WTC11 (cell line): ENCODE data around the gene CIRBP. TPM values are rescaled to one million over a fixed set of nuclear protein-coding genes. Genes with fewer than 3 reads are reported as not detected.

ENCODE experiments used
- ATAC-seq: fragments of 200-7000 bp; cut with Tn5 transposase; 2 replicates; pipeline ENCODE4 v1.10.0; 2021; ENCODE audit warnings: mild to moderate bottlenecking, moderate library complexity
- CTCF ChIA-PET: fragments of 300-600 bp; sonication (Branson Sonifier 250); formaldehyde crosslinking; loops from one replicate; lab custom pipeline; 2021; ENCODE audit warnings: antibody characterized with exemption; lab: Charles Lee
- POLR2A ChIA-PET: fragments of 350-600 bp; sonication (Branson Sonifier 250); formaldehyde crosslinking; loops from one replicate; lab custom pipeline; 2021; ENCODE audit warnings: antibody characterized with exemption; lab: Charles Lee
- DNase-seq: peaks from one replicate; pipeline ENCODE4 v3.0.0; 2021; ENCODE audit warnings: low spot score
- H3K27ac Mint-ChIP-seq: 2 replicates; pipeline ENCODE4 v1.8.0; 2021; ENCODE audit warnings: mixed read lengths
- H3K27me3 Mint-ChIP-seq: 2 replicates; pipeline ENCODE4 v1.8.0; 2021; ENCODE audit warnings: low read depth, mild to moderate bottlenecking, moderate library complexity, mixed read lengths
- H3K36me3 Mint-ChIP-seq: 2 replicates; pipeline ENCODE4 v1.8.0; 2021; ENCODE audit warnings: mixed read lengths
- H3K4me1 Mint-ChIP-seq: 2 replicates; pipeline ENCODE4 v1.8.0; 2022; ENCODE audit warnings: mixed read lengths
- H3K4me3 Mint-ChIP-seq: 2 replicates; pipeline ENCODE4 v1.8.0; 2021; ENCODE audit warnings: mild to moderate bottlenecking, moderate library complexity, mixed read lengths
- H3K9me3 Mint-ChIP-seq: 2 replicates; pipeline ENCODE4 v1.8.0; 2021; ENCODE audit warnings: mixed read lengths
- CREB1 ChIP-seq: sonication (generic); formaldehyde crosslinking; IDR thresholded peaks from 2 replicates; pipeline ENCODE4 v1.8.0; 2023; ENCODE audit warnings: mild to moderate bottlenecking, missing genetic modification reagents
- NFYB ChIP-seq: sonication (generic); formaldehyde crosslinking; conservative IDR thresholded peaks from 2 replicates; pipeline ENCODE4 v1.8.0; 2022; ENCODE audit warnings: low read depth, missing genetic modification reagents
- NR2C2 ChIP-seq: sonication (generic); formaldehyde crosslinking; IDR thresholded peaks from 2 replicates; pipeline ENCODE4 v1.8.0; 2022; ENCODE audit warnings: mild to moderate bottlenecking, missing genetic modification reagents
- RORB ChIP-seq: fragments of 250-450 bp; sonication (Bioruptor Pico); IDR thresholded peaks from 2 replicates; pipeline ENCODE4 v1.9.0; 2021; ENCODE audit warnings: mild to moderate bottlenecking
- SMAD3 ChIP-seq: sonication (generic); formaldehyde crosslinking; IDR thresholded peaks from 2 replicates; pipeline ENCODE4 v1.8.0; 2022; ENCODE audit warnings: missing genetic modification reagents, mild to moderate bottlenecking, borderline replicate concordance
- TEAD1 ChIP-seq: sonication (generic); formaldehyde crosslinking; IDR thresholded peaks from 2 replicates; pipeline ENCODE4 v1.8.0; 2022; ENCODE audit warnings: mild to moderate bottlenecking, missing genetic modification reagents
- ZNF423 ChIP-seq: fragments of 250-450 bp; sonication (Bioruptor Pico); IDR thresholded peaks from 2 replicates; pipeline ENCODE4 v2.1.2; 2022; ENCODE audit warnings: mild to moderate bottlenecking, moderate library complexity
- total RNA-seq: library from RNA; stranded (reverse); gene quantifications from 3 replicates; pipeline ENCODE4 v1.2.3, GENCODE V29; 2021
- TF ChIP-seq, protein P1 (sequence below): fragments of 250-450 bp; sonication (Bioruptor Pico); IDR thresholded peaks from 2 replicates; pipeline ENCODE4 v1.9.0; 2021; ENCODE audit warnings: mild to moderate bottlenecking, borderline replicate concordance
- TF ChIP-seq, protein P2 (sequence below): sonication (generic); formaldehyde crosslinking; IDR thresholded peaks from 2 replicates; pipeline ENCODE4 v1.8.0; 2023; ENCODE audit warnings: mild to moderate bottlenecking, missing genetic modification reagents
- TF ChIP-seq, protein P3 (sequence below): fragments of 200-600 bp; IDR thresholded peaks from 2 replicates; pipeline ENCODE4 v1.8.0; 2022; ENCODE audit warnings: antibody characterized with exemption
- TF ChIP-seq, protein P4 (sequence below): sonication (generic); formaldehyde crosslinking; IDR thresholded peaks from 2 replicates; pipeline ENCODE4 v1.8.1; 2022; ENCODE audit warnings: low read depth, missing genetic modification reagents, borderline replicate concordance

Gene CIRBP
- total RNA-seq, 1 experiment from 2014 or later: 298 TPM

- TF ChIP-seq, protein P1, sequence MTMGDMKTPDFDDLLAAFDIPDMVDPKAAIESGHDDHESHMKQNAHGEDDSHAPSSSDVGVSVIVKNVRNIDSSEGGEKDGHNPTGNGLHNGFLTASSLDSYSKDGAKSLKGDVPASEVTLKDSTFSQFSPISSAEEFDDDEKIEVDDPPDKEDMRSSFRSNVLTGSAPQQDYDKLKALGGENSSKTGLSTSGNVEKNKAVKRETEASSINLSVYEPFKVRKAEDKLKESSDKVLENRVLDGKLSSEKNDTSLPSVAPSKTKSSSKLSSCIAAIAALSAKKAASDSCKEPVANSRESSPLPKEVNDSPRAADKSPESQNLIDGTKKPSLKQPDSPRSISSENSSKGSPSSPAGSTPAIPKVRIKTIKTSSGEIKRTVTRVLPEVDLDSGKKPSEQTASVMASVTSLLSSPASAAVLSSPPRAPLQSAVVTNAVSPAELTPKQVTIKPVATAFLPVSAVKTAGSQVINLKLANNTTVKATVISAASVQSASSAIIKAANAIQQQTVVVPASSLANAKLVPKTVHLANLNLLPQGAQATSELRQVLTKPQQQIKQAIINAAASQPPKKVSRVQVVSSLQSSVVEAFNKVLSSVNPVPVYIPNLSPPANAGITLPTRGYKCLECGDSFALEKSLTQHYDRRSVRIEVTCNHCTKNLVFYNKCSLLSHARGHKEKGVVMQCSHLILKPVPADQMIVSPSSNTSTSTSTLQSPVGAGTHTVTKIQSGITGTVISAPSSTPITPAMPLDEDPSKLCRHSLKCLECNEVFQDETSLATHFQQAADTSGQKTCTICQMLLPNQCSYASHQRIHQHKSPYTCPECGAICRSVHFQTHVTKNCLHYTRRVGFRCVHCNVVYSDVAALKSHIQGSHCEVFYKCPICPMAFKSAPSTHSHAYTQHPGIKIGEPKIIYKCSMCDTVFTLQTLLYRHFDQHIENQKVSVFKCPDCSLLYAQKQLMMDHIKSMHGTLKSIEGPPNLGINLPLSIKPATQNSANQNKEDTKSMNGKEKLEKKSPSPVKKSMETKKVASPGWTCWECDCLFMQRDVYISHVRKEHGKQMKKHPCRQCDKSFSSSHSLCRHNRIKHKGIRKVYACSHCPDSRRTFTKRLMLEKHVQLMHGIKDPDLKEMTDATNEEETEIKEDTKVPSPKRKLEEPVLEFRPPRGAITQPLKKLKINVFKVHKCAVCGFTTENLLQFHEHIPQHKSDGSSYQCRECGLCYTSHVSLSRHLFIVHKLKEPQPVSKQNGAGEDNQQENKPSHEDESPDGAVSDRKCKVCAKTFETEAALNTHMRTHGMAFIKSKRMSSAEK (CRISPR knock-in tag): no peak
- TF ChIP-seq, protein P2, sequence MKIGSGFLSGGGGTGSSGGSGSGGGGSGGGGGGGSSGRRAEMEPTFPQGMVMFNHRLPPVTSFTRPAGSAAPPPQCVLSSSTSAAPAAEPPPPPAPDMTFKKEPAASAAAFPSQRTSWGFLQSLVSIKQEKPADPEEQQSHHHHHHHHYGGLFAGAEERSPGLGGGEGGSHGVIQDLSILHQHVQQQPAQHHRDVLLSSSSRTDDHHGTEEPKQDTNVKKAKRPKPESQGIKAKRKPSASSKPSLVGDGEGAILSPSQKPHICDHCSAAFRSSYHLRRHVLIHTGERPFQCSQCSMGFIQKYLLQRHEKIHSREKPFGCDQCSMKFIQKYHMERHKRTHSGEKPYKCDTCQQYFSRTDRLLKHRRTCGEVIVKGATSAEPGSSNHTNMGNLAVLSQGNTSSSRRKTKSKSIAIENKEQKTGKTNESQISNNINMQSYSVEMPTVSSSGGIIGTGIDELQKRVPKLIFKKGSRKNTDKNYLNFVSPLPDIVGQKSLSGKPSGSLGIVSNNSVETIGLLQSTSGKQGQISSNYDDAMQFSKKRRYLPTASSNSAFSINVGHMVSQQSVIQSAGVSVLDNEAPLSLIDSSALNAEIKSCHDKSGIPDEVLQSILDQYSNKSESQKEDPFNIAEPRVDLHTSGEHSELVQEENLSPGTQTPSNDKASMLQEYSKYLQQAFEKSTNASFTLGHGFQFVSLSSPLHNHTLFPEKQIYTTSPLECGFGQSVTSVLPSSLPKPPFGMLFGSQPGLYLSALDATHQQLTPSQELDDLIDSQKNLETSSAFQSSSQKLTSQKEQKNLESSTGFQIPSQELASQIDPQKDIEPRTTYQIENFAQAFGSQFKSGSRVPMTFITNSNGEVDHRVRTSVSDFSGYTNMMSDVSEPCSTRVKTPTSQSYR (CRISPR knock-in tag): no peak
- TF ChIP-seq NFYB (CRISPR knock-in tag) (no peak), NR2C2 (CRISPR knock-in tag) (no peak), ZNF423 (no peak), TEAD1 (CRISPR knock-in tag) (no peak), CREB1 (CRISPR knock-in tag) (no peak), RORB (CRISPR knock-in tag) (no peak)
- TF ChIP-seq, protein P3, sequence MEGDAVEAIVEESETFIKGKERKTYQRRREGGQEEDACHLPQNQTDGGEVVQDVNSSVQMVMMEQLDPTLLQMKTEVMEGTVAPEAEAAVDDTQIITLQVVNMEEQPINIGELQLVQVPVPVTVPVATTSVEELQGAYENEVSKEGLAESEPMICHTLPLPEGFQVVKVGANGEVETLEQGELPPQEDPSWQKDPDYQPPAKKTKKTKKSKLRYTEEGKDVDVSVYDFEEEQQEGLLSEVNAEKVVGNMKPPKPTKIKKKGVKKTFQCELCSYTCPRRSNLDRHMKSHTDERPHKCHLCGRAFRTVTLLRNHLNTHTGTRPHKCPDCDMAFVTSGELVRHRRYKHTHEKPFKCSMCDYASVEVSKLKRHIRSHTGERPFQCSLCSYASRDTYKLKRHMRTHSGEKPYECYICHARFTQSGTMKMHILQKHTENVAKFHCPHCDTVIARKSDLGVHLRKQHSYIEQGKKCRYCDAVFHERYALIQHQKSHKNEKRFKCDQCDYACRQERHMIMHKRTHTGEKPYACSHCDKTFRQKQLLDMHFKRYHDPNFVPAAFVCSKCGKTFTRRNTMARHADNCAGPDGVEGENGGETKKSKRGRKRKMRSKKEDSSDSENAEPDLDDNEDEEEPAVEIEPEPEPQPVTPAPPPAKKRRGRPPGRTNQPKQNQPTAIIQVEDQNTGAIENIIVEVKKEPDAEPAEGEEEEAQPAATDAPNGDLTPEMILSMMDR: no peak
These were observed 30.7 kb downstream of the CIRBP start (continued) for GRCh38 chr19:1299801-1300200.

DNA sequence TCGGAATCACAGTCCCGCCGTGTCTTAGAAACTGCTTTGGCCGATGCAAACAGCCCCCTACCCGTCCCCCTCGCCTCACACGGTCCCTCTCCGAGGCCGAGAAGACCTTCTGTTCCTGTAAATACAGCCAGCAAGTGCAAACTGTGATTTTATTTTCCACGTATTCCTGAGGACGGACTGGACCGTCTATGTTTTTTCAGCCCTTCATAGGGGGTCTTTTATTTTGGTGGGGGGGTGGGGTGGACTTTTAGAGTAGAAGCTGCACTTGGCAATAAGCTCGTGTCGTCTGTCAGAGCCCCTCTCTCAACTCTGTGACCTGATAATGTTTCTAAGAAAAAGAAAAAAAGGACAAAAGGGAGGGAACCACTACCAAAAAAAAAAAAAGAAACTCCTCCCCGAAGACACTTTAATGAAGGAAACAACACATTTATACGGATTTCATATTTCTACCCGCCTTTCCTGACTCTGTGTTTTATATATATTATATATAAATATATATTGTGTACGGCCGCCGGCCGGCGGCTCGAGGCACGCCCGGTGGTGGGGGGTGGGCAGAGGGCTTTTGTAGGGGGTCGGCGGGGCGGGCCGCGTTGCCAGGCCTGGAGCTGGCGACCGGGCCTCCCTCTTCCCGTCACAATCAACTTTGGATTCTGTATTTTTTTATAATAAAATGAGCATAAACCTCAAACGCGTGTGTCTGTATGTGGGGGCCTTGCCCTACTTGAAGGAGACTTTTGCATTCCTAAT is 31.8 kb downstream of the CIRBP start:
- no peak for ATAC-seq
- Mint-ChIP-seq H3K27ac (no peak overlapping the region), H3K36me3 (no peaks in the 10 kb centered on the region), H3K27me3 (no peaks in the 10 kb centered on the region), H3K4me1 (no peaks in the 10 kb centered on the region), H3K4me3 (no peak overlapping the region), H3K9me3 (no peaks in the 10 kb centered on the region)
- no peak for TF ChIP-seq SMAD3 (CRISPR knock-in tag)
- TF ChIP-seq, protein P4, sequence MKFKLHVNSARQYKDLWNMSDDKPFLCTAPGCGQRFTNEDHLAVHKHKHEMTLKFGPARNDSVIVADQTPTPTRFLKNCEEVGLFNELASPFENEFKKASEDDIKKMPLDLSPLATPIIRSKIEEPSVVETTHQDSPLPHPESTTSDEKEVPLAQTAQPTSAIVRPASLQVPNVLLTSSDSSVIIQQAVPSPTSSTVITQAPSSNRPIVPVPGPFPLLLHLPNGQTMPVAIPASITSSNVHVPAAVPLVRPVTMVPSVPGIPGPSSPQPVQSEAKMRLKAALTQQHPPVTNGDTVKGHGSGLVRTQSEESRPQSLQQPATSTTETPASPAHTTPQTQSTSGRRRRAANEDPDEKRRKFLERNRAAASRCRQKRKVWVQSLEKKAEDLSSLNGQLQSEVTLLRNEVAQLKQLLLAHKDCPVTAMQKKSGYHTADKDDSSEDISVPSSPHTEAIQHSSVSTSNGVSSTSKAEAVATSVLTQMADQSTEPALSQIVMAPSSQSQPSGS: no peak
- DNase-seq: no peak
- POLR2A ChIA-PET: interaction anchor here (0.7 kb wide), 1 partner anchor 243 kb away, joined by 3 read pairs; no protein-coding TSS in a partner anchor
- CTCF ChIA-PET: interaction anchor here (0.9 to 1.4 kb wide), 2 partner anchors 13 to 54 kb away, joined by 3 read pairs; a partner anchor contains a TSS
